Ovary (tissue), 9 donors: ENCODE results near the gene TBC1D7. TPM values are rescaled to one million over a fixed set of nuclear protein-coding genes. Genes with fewer than 3 reads are reported as not detected.

Experiments
- DNase-seq, 5 donors: peaks; one replicate each; pipeline ENCODE4 v3.0.0-alpha.2; 2019 to 2020
- H3K27ac ChIP-seq, 2 donors: fragments of 200-600 bp; one replicate each; pipeline versions ENCODE4 v1.5.1 to v1.8.0; 2019 to 2022
- H3K27me3 ChIP-seq: fragments of 200-600 bp; one replicate; pipeline ENCODE4 v1.8.0; 2022
- H3K36me3 ChIP-seq: fragments of 200-600 bp; sonication (generic); one replicate; pipeline ENCODE4 v1.5.1; 2019
- H3K4me1 ChIP-seq: one replicate; pipeline ENCODE4 v1.8.1; 2013; ENCODE audit warnings: mild to moderate bottlenecking, moderate library complexity; ENCODE audit not compliant: insufficient read depth
- H3K4me3 ChIP-seq: fragments of 200-600 bp; sonication (generic); one replicate; pipeline ENCODE4 v1.5.1; 2017
- H3K9me3 ChIP-seq, 2 donors: fragments of 200-600 bp in 1 of 2; sonication (generic) in 1 of 2; one replicate each; pipeline versions ENCODE4 v1.5.1 to v1.8.1; 2013 to 2019; ENCODE audit warnings: mild to moderate bottlenecking in 1 of 2, moderate library complexity in 1 of 2
- CTCF ChIP-seq, 3 donors: fragments of 450-650 bp in 2 of 3; fragments of 200-600 bp in 1 of 3; IDR thresholded peaks; one replicate each; pipeline versions ENCODE4 v1.5.1 to v1.8.0; 2016 to 2022; ENCODE audit warnings: antibody characterized with exemption in 3 of 3, mild to moderate bottlenecking in 1 of 3
- EP300 ChIP-seq: sonication (generic); formaldehyde crosslinking; IDR thresholded peaks from one replicate; pipeline ENCODE4 v1.6.1; 2017; ENCODE audit warnings: antibody characterized with exemption
- POLR2A ChIP-seq: fragments of 450-650 bp; IDR thresholded peaks from one replicate; pipeline ENCODE4 v1.6.1; 2017; ENCODE audit warnings: antibody characterized with exemption, mild to moderate bottlenecking, moderate library complexity
- WGBS, 3 donors: extraction: QIAGEN DNeasy Blood & Tissue Kit in 1 of 3; methylation state at CpG; one replicate each; pipeline versions ENCODE4 v1.1.5 to v1.1.7; 2013 to 2017; 5-methylcytosine and 5-hydroxymethylcytosine counted together
- intact Hi-C, 4 donors: fragments of 100-400 bp; cut with DNase I; formaldehyde crosslinking; loops; one replicate each; pipeline versions ENCODE4 v1.11.0 to v1.15.1; 2022 to 2023
- polyA plus RNA-seq, 2 donors: library from polyadenylated mRNA; stranded (reverse); fragments of 200-250 nt in 1 of 2; fragments of 350-450 nt in 1 of 2; fragmentation: Illumina TruSeq in 1 of 2; extraction: RNeasy Lipid Tissue Mini Kit (QIAGEN cat#74804) in 1 of 2; gene quantifications; one replicate each; pipeline ENCODE4 v1.2.3, GENCODE V29; 2013 to 2014
- total RNA-seq, 7 donors: library from RNA; depleted of rRNA in 2 of 7; stranded (reverse); fragments of >200 nt in 2 of 7; fragmentation: NEBNext Ultra II Directional in 3 of 7; extraction: Animal tissue kit (Norgen Biotek cat#: 25700) in 3 of 7; gene quantifications; one replicate each; pipeline versions ENCODE4 v1.1.0 to v1.2.4, GENCODE V29; 2016 to 2023
- donor health status: DM: no; HTN: no; CAD: no; lungs with moderate emphysema.
- donor health status: DM: no; HTN: no; CAD: no.
- donor health status: Bipolar disorder and iron deficiency.
- donor health status: DM: yes; HTN: yes; CAD: no.
- donor health status: DM: no; HTN: no; CAD: no.
- donor health status: DM: yes; HTN: yes; CAD: no.

TBC1D7 gene
- total and polyA plus RNA-seq, 9 donors, result 4.7 to 11.9 (median 7.5) TPM

DNA sequence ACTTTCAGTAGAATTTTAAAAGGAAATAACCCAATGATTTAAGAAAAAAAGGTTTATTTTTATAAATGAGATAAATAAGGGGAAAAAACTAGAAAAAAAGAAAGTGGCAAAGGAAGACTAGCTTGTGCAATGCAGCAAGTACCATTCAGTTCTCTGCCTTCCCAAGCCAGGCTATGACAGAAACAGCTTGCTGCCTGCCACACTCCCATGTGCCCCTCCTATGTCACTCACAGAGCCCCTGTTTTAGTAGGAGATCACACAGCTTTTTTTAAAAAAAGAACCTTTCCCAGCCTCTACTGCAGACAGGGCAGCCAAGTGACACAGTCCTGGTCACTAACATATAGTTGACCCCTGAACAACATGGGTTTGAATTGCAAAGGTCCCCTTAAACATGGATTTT is 13.5 kb downstream of the TBC1D7 start:
- Histone ChIP-seq H3K4me3 (no peak overlapping the region), H3K27me3 (no peaks in the 10 kb centered on the region), H3K4me1 (no peaks in the 10 kb centered on the region), H3K36me3 (no peaks in the 10 kb centered on the region), H3K27ac (no peak overlapping the region), H3K9me3 (no peaks in the 10 kb centered on the region)
- DNase-seq, result no peak
- intact Hi-C loops, result no loop called here
- TF ChIP-seq POLR2A, result no peak

GRCh38 chr6:13311155-13311554 is 17.2 kb downstream of the TBC1D7 start:
- Histone ChIP-seq H3K27ac (no peak overlapping the region), H3K4me3 (no peak overlapping the region), H3K9me3 (no peaks in the 10 kb centered on the region), H3K36me3 (no peaks in the 10 kb centered on the region), H3K27me3 (no peaks in the 10 kb centered on the region), H3K4me1 (no peaks in the 10 kb centered on the region)
- intact Hi-C loops, result no loop called here
- TF ChIP-seq CTCF (IDR thresholded peaks at IDR 0.05) (no peak), POLR2A (no peak), EP300 (no peak)
- no peak for DNase-seq
- 0 to 90% (median 85%) methylated on average over 1 of the region's 1 CpG for WGBS, 3 donors

- WGBS, 3 donors, result 84 to 95% (median 94%) methylated on average over 1 of the region's 1 CpG
- intact Hi-C loops, result no loop called here
These were observed 20.0 kb downstream of the TBC1D7 start for GRCh38 chr6:13308332-13308731.

GRCh38 chr6:13307508-13307995 is 20.8 kb downstream of the TBC1D7 start:
- no peak for DNase-seq
- H3K27ac ChIP-seq, result no peak overlapping the region
- no peaks in the 10 kb centered on the region for H3K9me3 ChIP-seq
- no peaks in the 10 kb centered on the region for H3K27me3 ChIP-seq
- TF ChIP-seq CTCF (IDR thresholded peaks at IDR 0.05), result no peak
- TF ChIP-seq POLR2A, result no peak
- no peak for TF ChIP-seq EP300
- no peaks in the 10 kb centered on the region for H3K36me3 ChIP-seq
- WGBS, 3 donors, result 91 to 93% (median 92%) methylated on average over 7 of the region's 7 CpGs
- no peak overlapping the region for H3K4me3 ChIP-seq
- H3K4me1 ChIP-seq, result peaks cover 8% of the 10 kb centered on the region
- intact Hi-C loops, result no loop called here

More at GRCh38 chr6:13308332-13308731, 20.0 kb downstream of the TBC1D7 start:
- no peak for TF ChIP-seq CTCF (IDR thresholded peaks at IDR 0.05)
- no peak for TF ChIP-seq POLR2A
- TF ChIP-seq EP300, result no peak
- no peak for DNase-seq
- no peak overlapping the region for H3K4me3 ChIP-seq
- no peaks in the 10 kb centered on the region for H3K9me3 ChIP-seq
- H3K27ac ChIP-seq, result no peak overlapping the region
- H3K36me3 ChIP-seq, result no peaks in the 10 kb centered on the region
- no peaks in the 10 kb centered on the region for H3K27me3 ChIP-seq
- H3K4me1 ChIP-seq, result peaks cover 3% of the 10 kb centered on the region

DNA sequence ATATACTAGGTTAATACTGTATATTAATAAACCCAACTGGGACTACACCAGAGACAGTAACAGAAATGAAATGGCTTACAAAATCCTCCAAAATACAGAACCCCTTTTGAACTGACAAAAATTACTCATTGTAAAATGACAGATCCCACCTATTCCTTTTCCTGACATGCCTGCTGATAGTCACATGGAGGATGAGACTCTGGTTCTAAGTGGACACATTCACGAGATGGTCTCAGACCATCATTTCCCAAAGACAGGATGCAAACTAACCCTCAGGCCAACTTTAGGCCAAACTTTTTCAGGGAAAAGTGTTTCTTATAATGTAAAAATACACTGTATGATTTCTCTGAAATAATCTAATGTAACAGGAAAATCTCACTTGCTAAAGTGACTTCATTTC is 22.5 kb downstream of the TBC1D7 start:
- DNase-seq, result no peak
- H3K9me3 ChIP-seq, result no peaks in the 10 kb centered on the region
- no peaks in the 10 kb centered on the region for H3K27me3 ChIP-seq
- WGBS, 3 donors, result 89 to 97% (median 96%) methylated on average over 1 of the region's 1 CpG
- no peaks in the 10 kb centered on the region for H3K36me3 ChIP-seq
- no peak overlapping the region for H3K27ac ChIP-seq
- intact Hi-C loops, result no loop called here
- no peak for TF ChIP-seq CTCF (IDR thresholded peaks at IDR 0.05)
- no peak for TF ChIP-seq EP300
- no peak for TF ChIP-seq POLR2A
- H3K4me3 ChIP-seq, result no peak overlapping the region
- H3K4me1 ChIP-seq, result peaks cover 11% of the 10 kb centered on the region
